Endothelial cell (in vitro differentiated cells): ENCODE results near the gene IFIT1. TPM values are rescaled to one million over a fixed set of nuclear protein-coding genes. Genes with fewer than 3 reads are reported as not detected.

Source experiments
- DNase-seq: peaks from one replicate; pipeline ENCODE4 v3.0.0; 2021; ENCODE audit warnings: low spot score
- H3K27ac Mint-ChIP-seq: one replicate; pipeline ENCODE4 v1.8.0; 2021; ENCODE audit warnings: mixed read lengths, inconsistent platforms; ENCODE audit not compliant: unreplicated experiment
- H3K27me3 Mint-ChIP-seq: one replicate; pipeline ENCODE4 v1.8.0; 2021; ENCODE audit warnings: mild to moderate bottlenecking, moderate library complexity, mixed read lengths, inconsistent platforms; ENCODE audit not compliant: unreplicated experiment
- H3K36me3 Mint-ChIP-seq: one replicate; pipeline ENCODE4 v1.8.0; 2021; ENCODE audit warnings: mild to moderate bottlenecking, low read depth, mixed read lengths, inconsistent platforms; ENCODE audit not compliant: unreplicated experiment
- H3K4me1 Mint-ChIP-seq: one replicate; pipeline ENCODE4 v1.8.0; 2021; ENCODE audit warnings: mild to moderate bottlenecking, mixed read lengths, inconsistent platforms; ENCODE audit not compliant: unreplicated experiment
- H3K4me3 Mint-ChIP-seq: one replicate; pipeline ENCODE4 v1.8.0; 2021; ENCODE audit warnings: mild to moderate bottlenecking, mixed read lengths, inconsistent platforms; ENCODE audit not compliant: unreplicated experiment
- H3K9me3 Mint-ChIP-seq: one replicate; pipeline ENCODE4 v1.8.0; 2021; ENCODE audit warnings: mixed read lengths, inconsistent platforms; ENCODE audit not compliant: unreplicated experiment
- CTCF ChIP-seq: fragments of 200-600 bp; sonication (generic); IDR thresholded peaks from one replicate; pipeline ENCODE4 v1.5.0; 2021; ENCODE audit warnings: antibody characterized with exemption; ENCODE audit not compliant: unreplicated experiment
- total RNA-seq: library from RNA; stranded (reverse); fragmentation: NEBNext Ultra II Directional; extraction: Animal tissue kit (Norgen Biotek cat#: 25700); gene quantifications from one replicate; pipeline ENCODE4 v1.2.1, GENCODE V29; 2021; ENCODE audit not compliant: unreplicated experiment

IFIT1 gene
- total RNA-seq, 1 donor from 2014 or later = 2.0 TPM

- peaks cover 5% of the 10 kb centered on the region for H3K36me3 Mint-ChIP-seq
- no peaks in the 10 kb centered on the region for H3K9me3 Mint-ChIP-seq
- no peak overlapping the region for H3K27ac Mint-ChIP-seq
- H3K4me1 Mint-ChIP-seq = peaks cover 8% of the 10 kb centered on the region
- TF ChIP-seq CTCF = peak; percentile 34
- H3K4me3 Mint-ChIP-seq = no peak overlapping the region
- H3K27me3 Mint-ChIP-seq = peaks cover 6% of the 10 kb centered on the region
- peak; percentile 17 for DNase-seq
These were observed 27.1 kb downstream of the IFIT1 start for GRCh38 chr10:89419548-89419947.

GRCh38 chr10:89421018-89421476 is 28.6 kb downstream of the IFIT1 start:
- Mint-ChIP-seq H3K27ac (no peak overlapping the region), H3K4me3 (no peak overlapping the region), H3K4me1 (peaks cover 4% of the 10 kb centered on the region), H3K36me3 (no peaks in the 10 kb centered on the region), H3K9me3 (no peaks in the 10 kb centered on the region), H3K27me3 (no peaks in the 10 kb centered on the region)
- TF ChIP-seq CTCF = no peak
- no peak for DNase-seq

GRCh38 chr10:89425000-89425399 is 32.6 kb downstream of the IFIT1 start:
- H3K27ac Mint-ChIP-seq = no peak overlapping the region
- no peak for DNase-seq
- no peak for TF ChIP-seq CTCF
- peaks cover 3% of the 10 kb centered on the region for H3K4me1 Mint-ChIP-seq
- H3K27me3 Mint-ChIP-seq = no peaks in the 10 kb centered on the region
- no peaks in the 10 kb centered on the region for H3K9me3 Mint-ChIP-seq
- H3K36me3 Mint-ChIP-seq = no peaks in the 10 kb centered on the region
- no peak overlapping the region for H3K4me3 Mint-ChIP-seq

- Mint-ChIP-seq H3K27me3 (no peaks in the 10 kb centered on the region), H3K4me1 (peaks cover 3% of the 10 kb centered on the region), H3K27ac (no peak overlapping the region), H3K4me3 (no peak overlapping the region), H3K36me3 (no peaks in the 10 kb centered on the region), H3K9me3 (no peaks in the 10 kb centered on the region)
- DNase-seq = peak; percentile 12
- TF ChIP-seq CTCF = peak; percentile 74
These were observed 33.9 kb downstream of the IFIT1 start for GRCh38 chr10:89426230-89426868.

GRCh38 chr10:89427629-89428028 is 35.2 kb downstream of the IFIT1 start:
- no peaks in the 10 kb centered on the region for H3K9me3 Mint-ChIP-seq
- no peak overlapping the region for H3K27ac Mint-ChIP-seq
- H3K4me3 Mint-ChIP-seq = no peak overlapping the region
- H3K27me3 Mint-ChIP-seq = no peaks in the 10 kb centered on the region
- H3K36me3 Mint-ChIP-seq = no peaks in the 10 kb centered on the region
- no peak for DNase-seq
- peaks cover 3% of the 10 kb centered on the region for H3K4me1 Mint-ChIP-seq
- TF ChIP-seq CTCF = no peak
